HG03039 (cell line): ENCODE measurements around the gene G3BP1.
"Not testable (repeated sequence)": the region's sequence is repeated elsewhere in the genome, so short reads cannot be mapped to it uniquely, and the experiment has no call there.

Experiments used
- ATAC-seq: cut with Tn5 transposase; IDR thresholded peaks from one replicate; pipeline ENCODE4 v1.9.1; 2021; ENCODE audit warnings: mild to moderate bottlenecking, moderate library complexity; ENCODE audit not compliant: unreplicated experiment

G3BP1 gene

GRCh38 chr5:151751593-151751992 is 20.2 kb upstream of the G3BP1 start:
- no peak for ATAC-seq

- no peak for ATAC-seq
These were observed 16.4 kb upstream of the G3BP1 start for GRCh38 chr5:151755383-151755782.

GRCh38 chr5:151757233-151758140 is 14.3 kb upstream of the G3BP1 start:
- no peak for ATAC-seq

GRCh38 chr5:151758141-151758429 is 13.7 kb upstream of the G3BP1 start:
- ATAC-seq: peak; percentile 7

- ATAC-seq: peak; percentile 97
These were observed 13.1 kb upstream of the G3BP1 start, which contains the start of gene ATOX1 for GRCh38 chr5:151758430-151759241. Gene ATOX1 (minus strand): TSS chr5:151758631. CDS start chr5:151758551, 80 bp downstream.

- no peak for ATAC-seq
These were observed 7.0 kb upstream of the G3BP1 start for GRCh38 chr5:151764801-151765200.

GRCh38 chr5:151766975-151767374 is 4.8 kb upstream of the G3BP1 start:
- no peak for ATAC-seq

GRCh38 chr5:151770383-151771258 is 1.1 kb upstream of the G3BP1 start:
- peak; percentile 20 for ATAC-seq

GRCh38 chr5:151772029-151772845 is 483 bp downstream of the G3BP1 start:
- no peak for ATAC-seq

- no peak for ATAC-seq
These were observed 1.2 kb downstream of the G3BP1 start for GRCh38 chr5:151772846-151773561.

GRCh38 chr5:151773951-151774350 is 2.2 kb downstream of the G3BP1 start:
- ATAC-seq: no peak

- no peak for ATAC-seq
These were observed 3.4 kb downstream of the G3BP1 start for GRCh38 chr5:151775025-151775606.

- no peak for ATAC-seq
These were observed 7.9 kb downstream of the G3BP1 start for GRCh38 chr5:151779531-151780125.

- ATAC-seq: no peak
These were observed 8.6 kb downstream of the G3BP1 start for GRCh38 chr5:151780348-151780747.

GRCh38 chr5:151781201-151781600 is 9.4 kb downstream of the G3BP1 start:
- ATAC-seq: no peak

GRCh38 chr5:151783664-151784063 is 11.9 kb downstream of the G3BP1 start:
- ATAC-seq: not testable (repeated sequence)

GRCh38 chr5:151784141-151784540 is 12.4 kb downstream of the G3BP1 start:
- ATAC-seq: no peak

GRCh38 chr5:151786468-151786867 is 14.7 kb downstream of the G3BP1 start:
- no peak for ATAC-seq

- ATAC-seq: no peak
These were observed 16.1 kb downstream of the G3BP1 start for GRCh38 chr5:151787817-151788216.
